Stimulated activated CD8-positive, alpha-beta memory T cell treated with anti-CD3 and anti-CD28 coated beads, Interleukin-4, amount 100 ng/mL, for 1 hour (primary cell): ENCODE results near the gene PCDHGA1.

Experiments used
- DNase-seq, 2 donors: peaks; one replicate each; pipeline ENCODE4 v3.0.0-alpha.2; 2020; ENCODE audit warnings: low read depth in 2 of 2, low spot score in 1 of 2

Gene PCDHGA1

DNA sequence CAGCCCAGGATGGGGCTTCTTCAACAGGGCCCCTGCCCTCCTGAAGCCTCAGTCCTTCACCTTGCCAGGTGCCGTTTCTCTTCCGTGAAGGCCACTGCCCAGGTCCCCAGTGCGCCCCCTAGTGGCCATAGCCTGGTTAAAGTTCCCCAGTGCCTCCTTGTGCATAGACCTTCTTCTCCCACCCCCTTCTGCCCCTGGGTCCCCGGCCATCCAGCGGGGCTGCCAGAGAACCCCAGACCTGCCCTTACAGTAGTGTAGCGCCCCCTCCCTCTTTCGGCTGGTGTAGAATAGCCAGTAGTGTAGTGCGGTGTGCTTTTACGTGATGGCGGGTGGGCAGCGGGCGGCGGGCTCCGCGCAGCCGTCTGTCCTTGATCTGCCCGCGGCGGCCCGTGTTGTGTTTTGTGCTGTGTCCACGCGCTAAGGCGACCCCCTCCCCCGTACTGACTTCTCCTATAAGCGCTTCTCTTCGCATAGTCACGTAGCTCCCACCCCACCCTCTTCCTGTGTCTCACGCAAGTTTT, 182.1 kb downstream of the PCDHGA1 start:
- DNase-seq = peak; percentile 66 to 75

DNA sequence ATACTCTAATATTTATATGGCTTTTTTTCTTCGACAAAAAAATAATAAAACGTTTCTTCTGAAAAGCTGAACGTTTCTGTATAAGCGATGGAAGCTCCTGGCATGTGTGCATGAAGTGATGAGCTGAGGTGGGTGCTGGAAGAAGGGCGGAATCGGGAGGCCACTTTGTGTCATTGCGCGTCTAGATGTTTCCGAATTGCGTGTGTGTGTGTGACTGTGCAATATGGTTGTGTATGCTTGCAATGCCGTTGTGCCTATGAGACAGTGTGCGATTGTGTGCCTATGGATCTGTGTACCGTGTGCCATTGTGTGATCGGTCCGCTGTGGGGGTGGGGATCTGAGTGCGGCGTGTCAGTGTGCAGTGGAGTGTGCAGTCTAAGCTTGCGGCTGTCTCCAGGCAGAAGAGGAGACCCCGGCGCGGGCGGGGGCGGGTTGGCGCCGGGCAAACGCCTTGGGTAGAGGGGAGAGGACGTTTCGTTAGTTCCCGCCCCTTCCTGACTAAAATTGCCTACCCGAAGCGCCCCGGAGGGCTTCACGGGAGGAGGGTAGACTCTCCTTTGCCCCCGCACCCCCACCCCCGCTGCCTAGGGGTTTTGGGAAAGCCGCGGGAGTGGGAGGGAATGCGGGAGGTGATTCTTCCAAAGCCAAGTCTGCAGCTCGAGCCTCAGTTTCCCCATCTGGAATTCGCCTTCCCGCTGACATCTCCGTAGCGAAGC, 182.8 kb downstream of the PCDHGA1 start:
- no peak for DNase-seq

DNA sequence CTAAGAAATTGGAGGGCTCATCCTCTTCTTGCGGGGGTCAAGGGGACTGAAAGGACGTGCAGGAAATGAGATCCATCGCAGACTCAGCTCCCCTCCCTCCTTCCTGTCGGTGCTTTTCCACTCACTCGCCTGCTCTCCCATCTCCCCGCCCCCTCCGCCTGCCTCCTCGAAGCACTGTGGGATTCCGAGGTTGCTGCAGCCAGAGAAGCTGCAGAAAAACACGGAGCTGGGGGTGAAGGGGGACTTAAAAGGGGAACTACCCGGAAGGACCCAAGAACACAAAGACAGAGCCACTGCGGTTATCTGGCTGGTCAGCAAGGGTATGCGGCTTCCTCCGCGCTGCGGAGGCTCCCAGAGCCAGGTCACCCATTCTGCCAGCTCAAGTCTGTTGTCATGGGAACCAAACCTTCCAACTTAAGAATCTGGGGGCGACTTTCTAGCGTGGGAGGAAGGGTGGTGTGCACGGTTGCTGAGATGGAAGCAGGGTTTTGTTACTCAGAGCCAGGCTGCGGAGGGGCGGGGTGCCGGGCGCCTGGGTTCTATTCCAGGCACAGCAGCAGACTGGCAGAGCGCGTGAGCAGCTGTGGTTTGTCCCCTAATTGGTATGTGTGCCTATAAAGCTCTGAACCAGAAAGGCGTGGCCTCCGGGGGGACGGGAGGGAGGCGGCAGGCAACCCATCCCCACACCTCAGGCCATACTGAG, 183.5 kb downstream of the PCDHGA1 start:
- peak in 1 of 2 donors; percentile 18 for DNase-seq

DNA sequence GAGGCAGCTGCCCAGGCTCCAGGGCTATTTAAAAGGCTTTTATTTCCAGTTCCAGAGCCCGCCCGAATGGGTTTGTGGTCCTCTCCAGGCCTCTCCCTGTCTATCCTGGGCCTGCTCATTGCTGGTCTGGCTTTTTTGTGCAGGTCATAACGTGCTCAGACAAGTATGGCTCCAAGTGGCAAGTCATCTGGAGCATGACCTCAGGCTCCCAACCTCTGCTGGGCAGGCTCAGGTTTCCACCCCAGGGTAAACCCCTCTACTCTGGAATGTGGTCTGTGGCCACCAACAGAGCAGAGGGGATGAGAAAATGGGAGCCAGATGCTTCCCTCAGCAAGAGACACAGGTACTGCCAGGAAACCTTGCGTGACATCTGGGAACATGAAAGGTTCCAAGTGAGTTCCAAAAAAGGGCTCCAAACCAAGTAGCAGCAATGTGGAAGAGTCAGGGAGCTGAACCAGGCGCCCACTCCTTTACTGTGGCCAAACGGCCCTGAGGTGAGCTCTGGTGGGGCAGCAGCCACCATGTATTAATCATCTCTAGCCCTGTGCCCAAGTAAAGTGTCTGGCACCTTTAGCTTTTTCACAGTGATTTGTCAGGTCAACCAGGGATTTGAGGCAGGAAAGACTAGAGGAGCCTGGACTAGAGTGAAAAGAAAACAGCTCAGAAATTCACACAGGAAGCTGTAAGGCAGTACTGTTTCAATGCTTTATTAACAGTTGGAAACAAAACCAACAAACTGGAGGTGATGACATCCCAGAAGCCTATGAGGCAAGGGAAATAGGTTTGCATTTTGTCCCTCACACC, 184.2 kb downstream of the PCDHGA1 start:
- no peak for DNase-seq

DNA sequence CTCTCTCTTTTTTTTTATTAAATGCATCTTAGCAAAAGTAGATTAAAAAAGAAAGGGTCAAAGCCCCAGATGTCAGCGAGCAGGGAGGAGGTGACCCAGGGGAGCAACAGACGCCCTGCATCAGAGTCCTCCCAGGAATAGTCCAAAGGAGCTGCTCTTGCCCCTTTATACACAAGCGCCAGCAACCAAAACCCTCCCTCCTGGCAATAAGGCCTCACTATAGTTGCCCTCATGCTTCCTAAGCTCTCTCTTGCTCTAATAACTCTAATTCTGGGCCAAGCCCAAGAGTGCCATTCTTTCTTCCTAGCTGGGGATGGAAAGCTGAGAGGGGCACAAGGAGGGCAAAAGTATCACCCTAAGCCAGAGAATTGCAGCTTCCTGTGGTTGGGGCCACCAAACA, 184.8 kb downstream of the PCDHGA1 start:
- DNase-seq = no peak

DNA sequence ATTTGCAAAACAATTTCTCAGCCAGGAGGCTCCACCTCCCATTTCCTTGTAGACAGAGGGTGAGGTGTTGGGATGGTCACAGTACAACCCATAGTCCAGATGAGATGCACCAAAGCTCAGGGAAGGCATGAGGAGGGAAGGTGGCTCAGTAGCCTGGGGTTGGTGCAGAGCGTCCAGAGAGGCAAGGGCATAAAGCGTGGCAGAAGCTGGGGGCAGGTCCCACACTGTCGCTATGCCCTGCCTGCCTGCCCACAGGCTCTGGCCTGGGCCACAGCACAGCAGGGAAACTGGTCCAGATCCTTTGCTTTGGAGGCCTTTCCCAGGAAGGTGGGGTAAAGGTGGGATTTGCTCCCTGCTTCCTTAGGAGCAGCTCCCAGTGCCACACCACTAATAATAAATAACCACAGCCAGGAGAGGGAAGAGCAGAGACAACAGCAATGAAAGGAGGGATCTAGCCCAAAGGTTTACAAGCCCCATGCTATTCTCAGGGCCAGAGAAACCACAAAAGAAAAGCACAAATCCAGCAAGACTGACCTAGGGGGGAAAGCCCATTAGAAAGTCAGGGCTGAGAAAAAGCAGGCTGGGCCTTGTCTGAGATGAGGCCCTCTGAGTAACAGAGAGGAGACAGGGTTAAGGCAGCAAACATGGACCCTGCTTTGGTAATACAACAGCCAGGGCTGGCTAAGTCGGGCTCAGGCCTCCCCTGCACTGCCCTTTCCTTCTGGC, 185.8 kb downstream of the PCDHGA1 start:
- DNase-seq = no peak

DNA sequence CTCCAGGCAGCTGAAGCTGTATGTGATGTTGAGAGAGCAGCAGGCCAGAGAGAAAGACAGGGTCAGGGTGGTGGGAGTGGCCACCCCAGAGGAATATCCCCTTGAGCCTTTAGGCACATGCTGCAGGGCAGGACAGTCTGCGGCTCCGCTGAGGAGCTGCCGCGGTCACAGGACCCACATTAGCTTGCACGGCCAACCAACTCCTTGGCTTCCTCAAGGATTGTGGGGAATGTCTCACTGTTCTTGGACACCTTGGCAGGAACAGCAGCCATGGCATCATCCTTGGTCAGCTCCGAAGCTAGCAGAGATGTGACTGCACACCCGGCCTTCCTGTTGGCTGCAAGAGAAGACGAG, 186.3 kb downstream of the PCDHGA1 start:
- DNase-seq = no peak

DNA sequence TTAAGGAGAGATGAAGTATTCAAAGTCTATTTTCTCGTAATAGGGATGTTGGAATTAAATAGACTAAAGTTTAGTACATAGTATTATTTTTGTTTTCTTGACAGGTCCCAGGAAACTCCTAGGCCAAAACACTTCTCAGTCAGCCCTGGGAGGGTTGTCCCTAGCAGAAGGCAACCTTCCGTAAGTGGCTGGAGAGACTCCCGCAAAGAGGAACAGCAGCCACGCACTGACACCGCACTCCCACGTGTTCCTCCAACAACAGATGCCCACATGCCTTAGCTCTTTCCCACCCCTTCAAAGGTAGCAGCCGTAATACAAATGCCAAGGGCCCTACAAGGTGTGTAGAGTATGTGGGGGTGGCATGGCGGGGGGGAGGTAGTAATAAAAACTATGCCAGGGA, 187.0 kb downstream of the PCDHGA1 start:
- no peak for DNase-seq

DNA sequence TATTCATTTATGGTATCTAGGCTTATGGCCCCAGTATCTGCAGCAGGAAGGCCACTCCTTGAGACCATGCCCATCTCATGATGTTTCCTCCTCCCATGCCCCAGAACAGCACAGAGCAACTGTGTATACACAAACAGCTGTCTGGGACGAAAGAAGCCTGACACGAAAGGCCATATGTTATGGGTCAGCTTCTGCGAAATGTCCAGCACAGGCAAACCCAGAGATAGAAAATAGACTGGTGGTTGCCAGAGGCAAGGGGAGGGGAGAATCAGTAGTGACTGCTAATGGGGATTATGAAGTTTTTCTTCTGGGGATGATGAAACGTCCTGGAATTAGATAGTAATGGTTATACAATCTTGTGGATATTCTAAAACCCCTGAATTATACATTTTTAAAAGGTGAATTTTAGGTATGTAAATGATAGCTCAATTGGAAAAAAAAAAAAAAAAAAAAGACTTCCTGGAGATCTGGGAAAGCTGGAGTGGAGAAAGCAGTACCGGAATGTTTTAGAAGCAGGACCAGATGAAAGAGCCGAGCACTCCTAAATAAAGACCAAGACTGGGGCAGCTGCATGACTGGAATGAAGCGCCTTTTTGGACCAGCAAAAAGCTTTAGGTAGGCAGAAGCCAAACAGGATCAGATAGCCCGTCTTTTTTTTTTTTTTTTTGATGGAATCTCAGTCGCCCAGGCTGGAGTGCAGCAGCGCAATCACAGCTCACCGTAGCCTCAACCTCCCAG, 187.7 kb downstream of the PCDHGA1 start:
- no peak for DNase-seq

DNA sequence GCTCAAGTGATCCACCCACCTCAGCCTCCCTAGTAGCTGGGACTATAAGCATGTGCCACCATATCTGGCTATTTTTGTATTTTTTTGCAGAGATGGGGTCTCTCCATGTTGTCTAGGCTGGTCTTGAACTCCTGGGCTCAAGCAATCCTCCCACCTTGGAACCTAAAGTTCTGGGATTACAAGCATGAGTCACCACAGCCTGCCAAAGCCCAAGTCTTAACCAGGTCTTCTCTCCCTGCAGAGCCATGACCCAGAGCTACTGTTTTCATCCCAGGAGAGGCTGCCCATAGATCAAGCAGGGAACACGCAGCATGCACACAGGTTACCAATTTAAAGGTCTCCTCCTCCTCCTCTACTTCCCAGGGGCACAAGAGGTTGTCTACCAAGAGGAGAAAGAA, 188.3 kb downstream of the PCDHGA1 start:
- no peak for DNase-seq

DNA sequence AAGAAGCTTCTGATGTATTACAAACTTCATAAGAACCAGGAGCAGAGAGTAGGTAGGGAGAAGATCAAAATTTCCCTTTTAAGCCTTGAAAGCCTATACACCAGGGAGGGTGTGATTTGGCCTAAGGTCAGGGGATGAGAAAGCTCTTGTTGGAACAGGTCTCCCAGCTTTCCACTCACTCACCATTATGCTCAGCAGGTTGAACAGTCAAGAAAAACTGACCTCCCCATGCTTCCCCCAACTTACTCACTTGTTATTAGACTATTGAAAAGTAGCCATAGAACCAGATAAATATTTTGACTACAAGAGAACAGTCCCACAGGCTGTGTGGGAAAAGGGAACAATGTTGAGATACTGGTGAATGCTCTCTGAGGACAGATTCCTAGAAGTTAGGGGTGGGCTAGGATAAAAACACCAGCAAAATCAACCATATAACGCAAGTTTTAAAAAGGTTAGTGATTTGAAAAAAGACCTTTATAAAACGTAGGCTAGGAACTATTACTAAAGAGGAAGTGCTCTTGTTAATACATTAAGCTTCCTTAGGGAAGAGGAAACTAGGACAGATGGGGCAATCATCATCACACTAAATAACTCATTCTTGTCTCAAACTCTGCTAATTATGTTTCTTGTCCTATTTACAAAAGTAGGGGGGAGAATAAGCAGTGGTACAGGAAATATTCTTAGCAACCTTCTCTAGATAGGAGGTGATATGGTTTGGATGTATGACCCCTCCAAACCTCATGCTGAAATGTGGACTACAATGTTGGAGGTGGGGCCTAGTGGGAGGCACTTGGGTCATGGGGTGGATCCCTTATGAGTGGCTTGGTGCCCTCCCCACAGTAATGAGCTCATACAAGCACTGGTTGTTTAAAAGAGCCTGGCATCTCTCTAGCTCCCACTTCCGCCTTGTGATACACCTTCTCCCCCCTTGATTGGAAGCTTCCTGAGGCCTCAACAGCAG, 189.6 kb downstream of the PCDHGA1 start:
- DNase-seq = no peak

DNA sequence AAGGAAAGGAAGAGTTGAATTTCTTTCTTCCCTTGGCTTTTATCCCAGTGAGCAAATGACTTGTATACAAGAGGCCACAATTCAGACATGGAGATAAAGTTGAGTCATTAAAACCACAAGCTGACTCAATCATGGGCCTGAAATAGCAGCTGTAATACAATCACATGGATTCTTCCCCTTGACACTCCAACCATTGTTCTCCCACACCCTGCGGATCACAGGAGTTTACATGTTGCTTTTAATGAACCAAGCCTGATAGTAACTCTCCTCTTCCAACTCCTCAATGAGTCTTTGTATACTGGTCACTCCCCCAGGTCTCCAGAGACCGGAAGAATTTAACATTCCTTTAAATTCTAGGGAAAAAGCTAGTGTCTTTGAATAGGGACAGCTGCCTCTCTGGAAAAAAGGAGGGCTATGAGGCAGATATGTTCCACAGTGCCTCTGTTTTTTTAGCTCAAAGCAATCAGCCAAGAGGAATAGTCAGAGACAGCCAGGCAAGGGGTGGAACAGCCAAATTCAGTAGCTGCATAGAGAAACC, 191.0 kb downstream of the PCDHGA1 start:
- no peak for DNase-seq

DNA sequence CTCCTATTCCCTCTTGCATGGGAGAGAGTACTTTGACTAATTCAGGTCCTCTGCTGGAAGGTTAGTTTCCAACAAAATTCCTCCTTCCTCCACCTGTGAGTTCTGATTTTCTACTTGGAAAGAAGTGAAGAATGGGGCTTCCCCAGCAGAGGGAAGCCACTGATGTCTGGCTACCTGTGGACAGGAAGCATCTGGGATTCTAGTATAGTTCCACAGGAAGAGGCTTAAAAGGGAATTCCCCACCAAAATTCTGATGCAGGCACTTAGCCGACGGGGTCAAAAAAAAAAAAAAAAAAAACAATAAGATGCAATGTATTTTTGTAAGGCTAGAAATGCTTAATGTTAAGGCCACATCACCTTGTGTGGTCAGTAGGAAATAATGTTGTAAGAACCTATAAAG, 192.0 kb downstream of the PCDHGA1 start:
- no peak for DNase-seq

DNA sequence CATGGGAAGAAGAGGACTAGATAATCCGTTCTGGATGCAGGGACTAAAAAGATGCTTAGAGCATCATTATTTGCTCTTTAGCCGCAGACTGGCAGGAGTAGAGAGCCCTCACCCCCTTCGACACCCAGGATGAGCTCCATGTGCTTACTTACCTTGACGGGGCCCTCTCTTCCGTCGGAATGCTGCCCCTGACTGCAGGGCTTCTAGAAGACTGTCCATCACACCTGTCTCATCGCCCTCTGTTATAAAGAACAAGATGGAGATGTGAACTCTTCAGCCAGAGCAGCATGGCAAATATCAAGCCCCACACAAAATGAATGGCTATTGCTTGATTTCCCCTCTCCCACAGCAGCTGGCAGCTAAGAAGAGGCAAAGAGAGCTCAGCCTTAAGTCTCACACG, 193.7 kb downstream of the PCDHGA1 start:
- DNase-seq = no peak

DNA sequence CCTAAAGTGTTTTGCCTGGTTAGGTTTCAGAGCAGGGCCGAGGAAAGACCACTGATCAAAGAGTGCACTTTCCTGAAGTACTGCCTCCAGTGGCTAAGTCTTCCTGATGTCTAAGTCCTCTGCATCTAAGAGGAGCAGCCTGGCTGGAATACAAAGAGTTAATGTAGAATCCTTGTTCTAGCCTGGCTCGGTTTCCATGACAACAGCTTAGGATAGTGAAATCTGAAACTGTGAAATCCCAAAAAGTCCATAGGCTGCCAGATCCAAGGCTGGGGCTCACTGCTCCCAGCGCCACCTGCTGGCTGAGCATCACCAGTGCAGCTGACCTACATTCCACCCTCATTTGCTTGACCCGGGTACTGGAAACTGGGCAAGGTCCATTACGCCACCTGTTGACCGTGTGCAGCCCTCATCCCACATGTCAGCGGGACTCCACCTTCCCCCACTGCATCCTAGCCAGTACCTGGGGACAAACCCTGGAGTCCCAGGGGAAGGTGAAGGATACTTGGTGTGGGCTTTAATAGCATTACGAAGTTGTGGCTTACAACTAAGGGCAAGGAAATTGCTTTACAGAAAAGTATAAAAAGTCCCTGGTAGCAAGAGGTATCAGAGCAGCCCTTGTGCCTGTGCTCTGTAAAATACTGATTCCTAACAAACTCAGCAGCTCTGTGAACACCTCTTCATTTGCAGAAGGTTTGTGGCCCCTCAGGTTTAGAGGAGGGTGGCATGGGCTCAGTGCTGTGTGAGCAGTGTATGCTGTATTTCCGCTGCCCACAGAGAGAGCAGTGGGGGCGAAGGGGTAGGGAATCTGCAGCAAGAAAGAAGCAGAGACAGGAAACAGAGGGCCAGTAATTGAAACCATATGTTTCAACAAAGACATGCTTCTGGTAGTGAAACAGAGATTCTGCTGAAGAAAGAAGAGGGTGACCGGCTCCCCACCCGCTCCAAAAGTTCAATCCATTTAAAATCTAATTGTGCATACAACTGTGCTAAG, 194.6 kb downstream of the PCDHGA1 start:
- peak in 1 of 2 donors; percentile 18 for DNase-seq

DNA sequence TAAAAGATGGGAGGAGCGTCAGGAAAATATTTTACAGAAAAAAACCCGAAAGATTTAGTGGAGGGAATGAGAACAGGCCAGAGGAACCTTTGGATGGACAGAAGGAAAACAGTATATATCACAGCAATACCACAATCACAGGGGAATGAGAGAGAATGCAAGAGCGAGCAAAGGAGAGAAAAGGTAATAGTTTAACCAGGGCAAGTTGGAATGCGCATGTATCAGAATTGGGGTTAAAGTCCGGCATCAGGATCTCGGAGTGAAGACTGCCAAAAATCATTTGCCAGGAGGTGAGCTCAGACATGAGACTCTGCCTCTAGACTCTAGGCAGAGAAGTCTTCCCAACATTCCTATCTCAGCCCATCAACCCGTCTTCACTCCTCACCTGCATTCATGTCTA, 195.3 kb downstream of the PCDHGA1 start:
- no peak for DNase-seq

DNA sequence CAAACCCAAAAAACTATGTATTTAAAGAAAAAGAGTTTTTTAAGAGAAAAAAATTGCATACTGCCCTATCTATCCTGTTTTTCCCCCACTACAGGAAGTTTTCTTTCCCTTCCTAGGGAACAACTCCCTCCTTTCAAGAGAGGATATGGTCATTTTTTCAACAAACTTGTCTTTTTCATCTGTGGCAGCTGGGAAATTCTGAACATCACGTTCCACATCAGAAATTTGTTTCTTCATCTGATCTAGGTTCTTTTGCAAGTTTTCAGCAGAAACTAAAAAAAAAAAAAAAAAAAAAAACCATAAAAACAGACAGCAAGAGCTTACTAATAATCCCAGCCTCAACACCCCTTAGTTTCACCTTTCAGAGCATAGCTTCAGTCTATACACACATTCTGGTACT, 197.1 kb downstream of the PCDHGA1 start:
- DNase-seq = no peak
